Middle frontal gyrus (tissue), 1 donor: Measurements from ENCODE around the gene PEF1.

Experiments
- DNase-seq: peaks from one replicate; pipeline ENCODE4 v3.0.0-alpha.2; 2015; ENCODE audit warnings: low spot score; ENCODE audit errors: extremely low spot score

Gene PEF1, protein sequence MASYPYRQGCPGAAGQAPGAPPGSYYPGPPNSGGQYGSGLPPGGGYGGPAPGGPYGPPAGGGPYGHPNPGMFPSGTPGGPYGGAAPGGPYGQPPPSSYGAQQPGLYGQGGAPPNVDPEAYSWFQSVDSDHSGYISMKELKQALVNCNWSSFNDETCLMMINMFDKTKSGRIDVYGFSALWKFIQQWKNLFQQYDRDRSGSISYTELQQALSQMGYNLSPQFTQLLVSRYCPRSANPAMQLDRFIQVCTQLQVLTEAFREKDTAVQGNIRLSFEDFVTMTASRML

DNA sequence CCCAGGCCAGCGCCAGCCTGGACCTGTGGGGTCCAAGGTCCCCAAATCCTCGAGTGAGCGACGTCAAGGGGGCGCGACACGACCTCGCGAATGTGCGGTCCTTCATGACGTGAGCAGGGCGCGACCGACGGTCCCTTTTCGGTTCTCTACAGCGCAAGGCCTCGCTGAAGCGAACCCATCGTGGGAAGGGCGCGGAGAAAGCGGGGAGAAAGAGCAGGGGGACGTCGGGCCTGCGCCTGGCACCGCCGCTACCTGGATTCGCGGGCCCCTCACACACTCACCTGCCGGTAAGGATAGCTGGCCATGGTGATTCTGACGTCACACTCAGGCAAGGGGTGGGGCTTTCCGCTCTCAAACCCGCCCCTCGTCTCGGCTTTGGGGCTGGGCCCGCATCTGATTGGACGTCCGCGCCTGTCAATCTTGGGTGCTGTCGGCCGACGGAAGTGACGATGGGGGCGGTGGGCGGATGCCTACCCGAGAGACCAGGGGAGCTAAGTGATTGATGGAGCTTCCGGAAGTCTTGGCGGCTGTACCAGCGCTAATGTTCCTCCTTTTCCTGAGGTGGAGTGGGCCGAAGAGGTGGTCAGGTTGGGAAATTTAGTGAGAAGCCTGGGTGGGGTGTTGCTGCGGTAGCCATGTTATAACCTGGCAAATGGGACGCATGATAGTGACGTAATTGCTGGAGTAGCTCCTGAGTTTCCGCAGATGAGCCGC is at the start of gene PEF1:
Gene PEF1, minus strand, starts transcription at position 317 of the 714 bp plus-strand sequence. Its CDS starts 12 bp downstream, at position 305.
- DNase-seq, result peak; percentile 97

DNA sequence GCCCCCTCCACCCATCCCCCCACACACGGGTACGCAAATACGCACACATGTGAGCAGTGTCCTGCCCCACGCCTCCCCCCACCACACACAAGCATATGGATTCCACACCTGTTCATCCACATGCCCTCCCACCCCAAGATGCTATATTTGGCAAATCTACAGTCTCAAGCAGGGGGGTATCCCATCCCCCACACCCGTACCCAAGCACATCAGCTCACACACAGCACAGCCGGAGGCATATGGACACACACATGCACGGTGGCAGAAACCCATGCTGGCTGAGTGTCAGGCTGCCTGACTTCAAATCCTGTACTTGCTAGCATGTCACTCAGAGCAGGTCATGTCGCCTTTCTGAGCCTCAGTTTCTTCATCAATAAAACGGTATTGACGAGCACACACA is 48.6 kb upstream of the PEF1 start:
- no peak for DNase-seq

DNA sequence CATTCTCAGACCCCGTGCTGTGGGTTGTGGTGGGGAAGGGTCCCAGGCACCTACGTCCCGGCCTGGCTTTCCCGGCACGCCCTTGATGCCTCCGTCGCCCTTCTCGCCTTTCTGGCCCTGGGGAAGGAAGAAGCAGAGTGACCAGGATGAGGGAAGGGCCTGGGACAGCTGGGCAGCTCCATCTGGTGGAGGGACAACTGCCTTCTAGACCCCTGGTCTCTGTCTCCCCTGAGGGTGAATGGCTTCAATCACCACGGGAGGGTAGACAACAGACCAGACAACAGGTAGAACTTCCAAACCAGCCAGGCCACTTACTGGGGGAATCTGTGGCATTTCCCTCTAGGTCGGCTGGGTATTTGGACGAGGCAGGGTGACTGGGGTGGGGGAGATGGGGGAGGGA is 47.3 kb upstream of the PEF1 start:
- DNase-seq, result no peak

DNA sequence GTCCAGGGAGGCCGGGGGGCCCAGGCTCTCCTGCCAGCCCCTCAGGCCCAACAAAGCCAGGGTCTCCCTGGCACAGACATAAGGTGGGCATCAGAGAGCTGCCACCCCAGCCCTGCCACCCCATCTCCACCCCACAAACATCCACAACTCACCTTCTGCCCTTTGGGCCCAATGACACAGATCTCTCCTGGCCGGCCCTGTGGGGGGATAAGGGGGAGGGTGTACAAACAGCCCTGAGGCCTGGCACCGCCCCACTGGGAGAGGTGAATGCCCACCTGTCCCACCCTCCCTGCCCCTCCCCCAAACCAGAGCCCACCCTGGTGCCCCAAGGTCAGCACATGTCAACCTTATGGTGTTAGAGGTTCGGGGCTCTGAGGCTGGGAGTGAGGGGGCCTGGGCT is 46.8 kb upstream of the PEF1 start:
- DNase-seq, result no peak

DNA sequence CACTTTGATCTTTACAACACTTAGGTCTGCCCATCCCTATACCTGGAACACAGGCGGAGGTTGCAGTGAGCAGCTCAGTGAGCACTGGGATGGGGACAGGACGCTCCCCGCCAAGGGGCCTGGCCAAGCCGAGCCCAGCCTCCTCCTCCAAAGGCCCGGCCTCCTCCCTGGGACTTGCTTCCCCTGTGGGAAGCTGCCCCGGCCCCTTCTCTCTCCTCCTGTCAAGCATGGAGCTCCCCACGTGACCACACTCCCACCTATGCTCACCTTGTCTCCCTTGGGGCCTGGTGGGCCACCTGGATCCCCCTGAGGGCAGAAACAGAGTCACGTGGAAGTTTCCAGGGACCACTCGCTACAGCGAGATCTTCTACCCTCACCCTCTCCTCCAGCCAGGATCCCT is 46.2 kb upstream of the PEF1 start:
- no peak for DNase-seq

DNA sequence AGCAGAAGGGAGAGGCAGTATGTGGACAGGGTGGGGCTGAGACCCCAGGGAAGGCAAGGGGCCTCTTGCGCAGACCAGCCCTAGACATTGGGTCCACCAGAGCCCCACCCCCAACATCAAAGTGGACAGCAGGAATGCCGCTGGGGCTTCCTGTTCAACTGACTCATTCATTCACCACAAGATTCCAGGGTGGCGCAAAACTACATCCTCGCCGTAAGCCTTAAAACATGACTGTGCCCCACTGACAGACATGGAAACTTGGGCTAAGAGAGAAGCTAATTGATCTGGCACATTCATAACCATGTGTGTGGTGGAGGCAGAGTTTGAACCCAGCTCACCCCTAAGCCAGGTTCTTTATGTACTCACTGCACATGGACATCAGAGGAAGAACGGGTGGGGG is 45.2 kb upstream of the PEF1 start:
- DNase-seq, result no peak

DNA sequence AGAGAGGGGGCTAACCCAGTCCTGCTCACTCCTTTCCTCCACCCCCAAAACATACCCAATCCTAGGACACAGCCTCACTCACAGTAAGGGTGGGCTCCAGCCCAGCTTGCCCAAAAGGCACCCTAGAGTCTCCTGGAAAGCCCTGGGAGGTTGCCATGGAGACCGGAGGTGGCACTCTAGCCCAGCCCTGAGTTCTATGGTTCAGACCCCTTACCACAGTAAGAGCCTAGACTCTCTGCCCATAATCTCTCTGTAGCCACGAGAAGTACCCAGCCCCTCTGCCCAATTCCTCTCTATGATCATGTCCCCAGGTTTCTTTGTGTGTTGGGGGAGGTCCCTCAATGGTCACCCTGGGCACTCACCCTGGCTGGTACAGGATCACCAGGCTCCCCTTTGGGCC is 44.7 kb upstream of the PEF1 start:
- no peak for DNase-seq

DNA sequence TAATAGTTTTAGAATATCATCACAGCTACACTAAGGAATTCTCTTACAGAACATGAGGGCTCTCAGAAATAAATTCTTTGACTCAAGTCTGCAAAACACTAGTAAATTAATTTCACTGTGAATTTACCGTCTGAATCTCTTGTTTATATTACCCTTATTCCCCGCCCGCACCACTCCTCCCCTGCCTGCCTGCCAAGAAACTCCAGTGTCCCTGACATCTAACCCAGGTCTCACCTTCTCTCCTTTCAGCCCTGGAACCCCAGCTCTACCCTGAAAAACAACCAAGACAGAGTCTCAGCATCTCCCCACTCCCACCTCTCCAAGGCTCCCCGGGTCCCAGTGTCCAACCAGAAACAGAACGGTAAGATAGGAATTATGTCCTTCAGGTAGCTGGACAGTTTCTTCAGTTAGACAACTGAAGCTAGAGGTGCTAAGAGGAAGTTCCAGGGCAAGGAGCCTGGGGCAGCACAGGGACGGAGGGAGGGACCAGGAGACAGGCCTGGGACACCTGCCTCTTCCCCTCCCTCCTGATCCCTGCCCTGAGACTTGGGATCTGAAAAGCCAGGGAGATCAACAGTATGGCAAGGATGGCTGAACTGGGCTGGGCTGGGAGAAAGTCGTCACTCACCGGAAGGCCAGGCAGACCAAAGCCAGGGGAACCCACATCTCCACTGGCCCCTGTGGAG is 43.7 kb upstream of the PEF1 start:
- no peak for DNase-seq

DNA sequence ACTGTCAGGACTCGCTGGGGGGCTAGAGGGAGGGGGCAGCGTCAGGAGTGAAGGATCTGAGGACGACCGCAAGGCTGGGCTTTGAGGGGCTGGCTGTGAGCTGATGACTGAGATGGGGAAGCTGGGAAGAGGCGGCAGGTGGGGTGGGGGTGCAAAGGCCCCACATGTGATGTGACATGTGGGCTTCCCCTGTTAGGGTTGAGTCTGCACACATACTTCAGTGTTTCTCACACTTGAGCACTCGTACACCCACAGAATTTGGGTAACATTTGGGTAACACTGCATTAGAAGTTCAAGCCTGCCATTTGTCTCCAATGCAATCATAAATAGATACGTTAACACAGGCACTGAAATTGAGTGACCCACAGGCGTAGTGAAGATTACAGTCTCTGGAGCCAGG is 42.9 kb upstream of the PEF1 start:
- no peak for DNase-seq

DNA sequence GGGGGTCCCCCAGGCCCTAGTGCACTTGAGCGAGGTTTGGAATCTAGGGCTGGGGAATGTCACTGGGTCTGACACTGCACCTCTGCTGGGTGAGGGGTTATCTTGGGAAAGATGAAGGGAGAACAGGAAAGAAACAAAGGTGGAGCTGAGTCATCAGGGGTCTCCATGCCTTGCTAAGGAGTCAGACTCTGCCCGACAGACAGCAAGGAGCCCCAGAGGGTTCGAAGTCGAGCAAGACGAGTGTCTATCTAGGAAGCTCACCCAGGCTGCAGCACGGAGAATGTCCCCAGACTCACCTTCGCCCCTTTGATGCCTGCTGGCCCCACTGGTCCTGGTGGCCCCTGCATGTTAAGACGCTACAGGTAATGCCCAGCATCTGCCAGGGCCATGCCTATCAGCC is 41.1 kb upstream of the PEF1 start:
- DNase-seq, result no peak

DNA sequence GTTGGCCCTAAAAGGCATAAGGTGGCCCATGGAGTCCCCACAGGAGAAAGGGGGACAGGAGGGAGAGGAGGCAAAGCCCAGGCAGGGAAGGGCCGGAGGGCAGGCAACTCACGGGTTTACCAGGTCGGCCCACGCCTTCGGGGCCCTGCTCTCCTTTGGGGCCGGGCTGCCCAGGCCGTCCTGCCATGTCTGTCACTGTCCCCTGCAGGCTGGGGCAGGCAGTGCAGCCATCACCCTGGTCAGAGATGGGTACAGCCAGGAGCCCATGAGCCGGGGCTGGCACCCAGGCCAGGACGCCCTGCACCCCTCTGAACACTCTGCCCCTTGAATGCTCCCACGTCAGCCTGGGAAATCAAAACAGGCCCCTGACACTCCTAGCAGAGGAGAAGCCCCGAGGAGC is 39.3 kb upstream of the PEF1 start:
- DNase-seq, result no peak

DNA sequence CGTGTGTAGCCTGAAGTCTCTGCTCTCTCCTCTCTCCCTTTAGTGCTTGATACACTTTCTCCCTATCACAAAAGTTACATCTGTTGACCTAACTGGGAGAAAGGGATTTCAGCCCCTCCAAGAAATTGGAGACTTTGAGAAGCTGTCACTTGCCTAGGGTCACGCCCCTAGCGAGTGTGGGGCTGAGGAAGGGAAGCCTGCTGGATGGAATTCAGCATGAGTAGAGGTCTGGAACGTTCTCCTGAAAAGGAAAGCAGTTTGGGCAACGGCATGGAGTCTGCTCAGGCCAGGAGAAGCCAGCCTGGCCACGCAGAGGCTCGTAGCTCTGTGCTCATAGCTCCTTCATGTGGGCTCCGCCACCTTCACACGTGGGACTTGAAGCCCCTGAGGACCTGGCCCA is 36.7 kb upstream of the PEF1 start:
- no peak for DNase-seq

DNA sequence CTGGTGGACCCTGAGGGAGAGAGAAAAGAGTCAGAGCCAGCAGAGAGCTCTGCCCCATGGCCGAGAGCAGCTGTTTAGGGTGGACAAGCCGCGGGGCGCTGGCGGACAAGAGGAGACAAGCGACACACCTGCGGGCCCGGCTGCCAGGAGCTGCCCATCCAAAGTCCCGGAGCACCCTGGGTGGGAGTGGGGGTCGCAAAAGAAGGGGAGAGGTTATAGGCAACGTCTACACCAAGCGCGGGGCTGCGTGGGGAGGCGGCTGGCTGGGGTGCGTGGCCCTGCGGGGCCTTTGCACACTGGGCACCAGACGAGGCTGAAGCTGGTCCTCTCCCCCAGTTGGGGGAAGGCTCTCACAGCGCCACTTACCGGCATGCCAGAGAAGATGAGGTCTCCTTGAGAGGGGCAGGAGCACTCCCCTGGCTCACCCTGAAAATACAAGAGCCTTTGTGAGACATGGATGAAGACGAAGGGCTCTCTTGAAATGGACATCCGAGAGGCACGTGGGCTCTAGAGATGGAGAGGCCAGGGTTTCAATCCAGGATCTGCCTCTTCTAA is 35.1 kb upstream of the PEF1 start:
- no peak for DNase-seq

DNA sequence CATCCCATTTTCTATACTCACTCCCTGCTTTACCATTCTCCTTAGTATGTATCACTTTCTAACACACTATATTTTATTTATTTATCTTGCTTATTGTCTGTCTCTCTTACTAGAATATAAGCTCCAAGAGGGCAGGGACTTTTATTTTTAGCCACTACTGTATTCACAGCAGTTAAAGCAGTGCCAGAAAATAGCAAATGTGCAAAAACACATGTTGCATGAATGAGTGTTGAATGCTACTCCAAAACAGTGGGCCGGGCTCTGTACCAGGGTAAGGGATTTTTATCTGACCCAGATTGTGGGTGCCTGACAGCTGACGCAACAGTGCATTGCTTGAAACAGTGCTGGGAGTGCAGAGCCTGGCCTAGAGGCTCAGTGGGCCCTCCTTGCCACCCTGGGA is 34.4 kb upstream of the PEF1 start:
- DNase-seq, result no peak

DNA sequence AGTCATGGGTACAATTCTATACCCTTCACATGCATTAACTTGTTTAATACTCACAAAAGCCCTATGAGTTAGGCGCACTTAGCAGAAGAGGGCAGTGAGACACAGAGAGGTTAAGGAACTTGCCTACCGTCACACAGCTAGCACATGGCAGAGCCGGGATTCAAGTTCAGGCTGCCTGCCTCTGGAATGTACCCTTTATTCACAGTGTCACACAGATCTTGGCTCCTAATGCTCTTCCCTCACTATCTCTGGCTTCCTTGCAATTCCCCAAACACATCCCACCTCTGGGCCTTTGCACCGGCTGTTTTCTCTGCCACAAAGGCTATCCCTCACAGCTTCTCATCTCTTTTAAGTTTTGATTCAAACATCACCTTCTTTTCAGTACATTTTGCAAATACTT is 34.0 kb upstream of the PEF1 start:
- no peak for DNase-seq

DNA sequence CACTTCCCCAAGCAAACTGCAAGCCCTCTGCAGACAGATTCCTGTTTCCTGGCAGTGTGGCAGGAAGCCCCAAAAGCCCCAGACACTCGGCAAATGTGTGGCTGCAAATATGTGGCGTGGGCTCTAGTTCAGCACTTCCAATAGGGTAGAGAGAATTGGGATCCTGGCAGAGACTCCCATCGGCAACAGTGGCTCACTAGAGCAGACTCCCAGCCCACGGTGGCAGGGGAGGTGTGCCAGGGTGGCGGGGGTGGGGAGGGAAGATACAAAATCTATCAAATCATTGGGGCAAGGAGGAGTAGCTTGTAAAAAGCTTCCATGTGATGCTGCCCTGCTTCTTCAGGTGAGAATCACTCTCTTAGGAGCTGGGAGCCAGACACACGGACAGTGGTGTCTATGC is 33.3 kb upstream of the PEF1 start:
- DNase-seq, result no peak

DNA sequence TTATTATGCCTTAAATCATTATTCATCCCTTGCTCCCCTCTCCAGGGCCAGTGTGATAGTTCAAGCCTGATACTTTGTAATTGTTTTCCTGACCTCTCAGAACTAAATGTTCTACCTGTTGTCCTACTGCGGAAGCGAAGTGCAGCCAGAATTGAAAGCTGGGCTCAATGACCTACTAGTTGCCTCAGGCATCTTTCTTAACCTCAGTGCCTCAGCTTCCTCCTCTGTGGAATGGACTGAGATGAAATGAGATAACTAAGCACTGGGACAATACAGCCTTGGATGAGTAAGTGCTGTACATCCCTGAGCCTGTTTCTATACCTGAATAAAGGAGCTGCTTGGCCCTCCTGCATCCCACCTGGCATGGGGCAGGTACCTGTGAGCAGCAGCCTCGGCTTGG is 32.7 kb upstream of the PEF1 start:
- DNase-seq, result no peak

DNA sequence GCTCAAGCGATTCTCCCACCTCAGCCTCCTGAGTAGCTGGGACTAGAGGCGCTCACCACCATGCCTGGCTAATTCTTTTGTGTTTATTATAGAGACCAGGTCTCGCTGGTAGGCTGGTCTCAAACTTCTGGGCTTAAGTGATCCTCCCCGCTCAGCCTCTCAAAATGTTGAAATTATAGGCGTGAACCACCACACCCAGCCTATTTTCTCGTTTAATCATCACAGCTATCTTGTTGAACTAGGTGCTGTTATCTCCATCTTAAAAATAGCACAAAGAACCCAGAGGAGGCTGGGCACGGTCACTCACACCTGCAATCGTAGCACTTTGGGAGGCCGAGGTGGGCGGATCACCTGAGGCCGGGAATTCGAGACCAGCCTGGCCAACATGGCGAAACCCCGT is 31.1 kb upstream of the PEF1 start:
- no peak for DNase-seq

DNA sequence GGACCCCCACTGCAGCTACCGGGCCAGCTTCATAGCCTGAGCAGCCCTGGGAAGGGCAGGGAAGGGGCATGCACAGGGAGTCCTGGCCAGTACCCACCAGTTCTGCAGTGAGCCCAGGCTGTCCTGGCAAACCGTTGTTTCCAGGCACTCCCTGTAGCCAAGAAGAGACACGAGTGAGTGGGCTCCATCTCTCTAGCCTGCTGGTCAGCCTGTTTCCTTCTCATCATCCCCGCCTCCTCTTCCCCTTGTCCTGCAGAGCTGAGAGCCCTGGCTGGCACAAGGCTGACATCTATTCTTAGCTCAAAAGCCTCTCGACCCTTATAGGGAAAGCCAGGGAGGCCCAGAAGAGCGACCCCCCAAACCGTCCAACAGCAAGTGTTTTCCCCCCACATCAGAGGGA is 30.5 kb upstream of the PEF1 start:
- no peak for DNase-seq

DNA sequence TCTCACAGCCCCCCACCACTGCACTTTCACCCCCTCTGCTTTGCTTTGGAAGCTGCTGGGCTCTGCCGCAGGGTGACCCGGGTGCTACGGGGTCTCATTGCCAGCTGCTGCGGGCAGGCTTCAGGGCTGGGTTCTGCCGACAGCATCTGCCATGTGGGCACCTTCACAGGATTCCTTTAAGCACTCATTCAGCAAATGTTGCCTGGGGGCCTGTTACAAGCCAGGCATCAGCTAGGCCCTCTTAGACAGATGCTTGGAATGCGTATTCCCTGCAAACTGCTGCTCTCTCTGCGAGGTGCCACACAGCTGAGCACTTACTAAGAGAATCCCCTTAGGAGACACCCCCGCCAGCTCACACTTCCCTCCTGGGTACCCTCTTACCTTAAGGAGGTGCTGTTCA is 29.9 kb upstream of the PEF1 start:
- no peak for DNase-seq

DNA sequence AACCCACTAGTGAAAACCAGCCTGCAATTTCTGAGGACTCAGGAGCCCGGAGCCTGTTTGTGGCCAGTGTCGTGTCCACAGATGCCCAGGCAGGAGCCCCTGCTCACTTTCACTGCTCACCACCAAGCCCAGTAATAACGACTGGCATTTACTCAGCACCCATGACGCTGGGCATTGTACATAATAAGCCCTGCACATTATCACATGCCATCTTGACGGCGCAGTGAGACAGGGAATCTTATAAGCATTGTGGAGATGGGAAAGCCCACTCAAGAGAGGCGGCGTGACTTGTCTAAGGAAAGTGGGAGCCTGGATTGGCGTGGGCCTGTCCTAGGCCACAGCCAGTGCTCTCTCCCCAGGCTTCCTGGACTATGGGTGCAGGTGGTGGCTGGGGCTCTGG is 28.8 kb upstream of the PEF1 start:
- DNase-seq, result no peak

DNA sequence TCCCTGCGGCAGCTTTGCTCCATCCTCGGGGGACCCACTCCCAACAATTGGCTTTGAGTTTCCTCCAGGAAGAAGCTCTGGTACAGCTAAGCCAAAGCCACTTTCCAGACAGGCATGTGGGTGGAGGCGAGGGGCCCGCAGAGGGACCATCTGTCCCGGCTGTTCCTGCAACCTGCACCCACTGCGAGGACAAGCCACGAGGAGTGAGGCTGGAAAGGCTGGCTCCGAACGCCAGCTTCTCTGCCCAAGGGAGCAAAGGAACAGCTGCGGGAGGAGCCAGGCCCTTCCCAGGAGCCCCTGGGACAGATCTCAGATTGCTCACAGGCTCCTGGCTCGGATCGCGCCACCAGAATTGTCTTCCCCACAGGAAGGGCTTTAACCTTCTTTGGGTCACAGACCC is 28.3 kb upstream of the PEF1 start:
- DNase-seq, result peak; percentile 21
